ENCODE measurements around the gene CACNA1D.

CACNA1D gene

DNA sequence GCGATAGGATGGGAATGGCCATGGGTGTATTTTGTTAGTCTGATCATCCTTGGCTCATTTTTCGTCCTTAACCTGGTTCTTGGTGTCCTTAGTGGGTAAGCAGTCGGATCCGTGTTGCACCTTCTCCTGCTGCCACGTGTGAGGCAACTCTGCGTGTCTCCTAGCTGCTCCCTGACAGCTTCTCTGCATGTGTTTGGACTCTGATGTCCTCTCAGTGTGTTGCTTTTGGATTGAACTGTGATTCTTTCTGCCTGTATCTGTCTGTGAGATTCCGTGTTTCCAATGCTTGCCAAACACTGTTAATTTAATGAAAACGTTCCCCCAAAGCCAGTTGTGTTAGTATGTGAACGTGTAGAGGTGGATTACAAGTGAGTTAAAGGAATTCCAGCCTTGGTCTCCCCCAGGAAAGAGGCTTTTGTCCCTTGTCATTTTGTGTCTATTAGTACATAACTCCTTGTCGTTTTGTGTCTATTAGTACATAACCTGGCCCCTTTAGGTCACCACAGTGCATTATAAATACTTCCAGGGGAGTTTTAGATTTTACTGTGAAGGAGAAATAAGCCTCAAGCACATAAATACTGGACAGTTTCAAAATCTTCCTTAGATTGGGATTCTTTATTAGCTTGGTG is 179.4 kb downstream of the CACNA1D start:
- Mint-ChIP-seq H3K9me3 (no peaks in the 10 kb centered on the region), H3K27ac (no peak overlapping the region), H3K4me1 (ENCODE audit: low read depth) (no peaks in the 10 kb centered on the region), H3K27me3 (peaks cover 26% of the 10 kb centered on the region), H3K36me3 (ENCODE audit: low read depth) (no peaks in the 10 kb centered on the region), H3K4me3 (no peak overlapping the region)

DNA sequence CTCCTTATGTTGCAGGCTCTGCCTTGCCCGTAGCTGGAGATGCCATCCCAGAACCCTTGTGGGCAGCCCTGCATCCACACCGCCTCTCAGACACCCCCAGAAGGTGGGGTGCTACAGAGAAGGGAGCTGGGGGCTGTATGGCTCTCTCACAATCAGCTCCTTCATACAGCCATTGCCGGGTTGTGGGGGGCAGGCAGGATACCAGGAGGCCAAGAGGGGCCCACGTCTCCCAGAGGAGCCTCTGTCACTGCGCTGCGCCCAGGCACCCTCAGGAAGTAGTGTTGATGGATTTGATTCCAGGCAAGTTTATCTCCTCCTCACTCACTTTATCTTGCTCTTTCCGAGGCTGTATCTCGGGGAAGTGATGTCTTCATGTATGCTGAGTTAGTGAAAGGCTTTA is 180.2 kb downstream of the CACNA1D start:
- Mint-ChIP-seq H3K4me3 (no peak overlapping the region), H3K4me1 (ENCODE audit: low read depth) (no peaks in the 10 kb centered on the region), H3K27me3 (peaks cover 22% of the 10 kb centered on the region), H3K27ac (no peak overlapping the region), H3K9me3 (no peaks in the 10 kb centered on the region), H3K36me3 (ENCODE audit: low read depth) (no peaks in the 10 kb centered on the region)

DNA sequence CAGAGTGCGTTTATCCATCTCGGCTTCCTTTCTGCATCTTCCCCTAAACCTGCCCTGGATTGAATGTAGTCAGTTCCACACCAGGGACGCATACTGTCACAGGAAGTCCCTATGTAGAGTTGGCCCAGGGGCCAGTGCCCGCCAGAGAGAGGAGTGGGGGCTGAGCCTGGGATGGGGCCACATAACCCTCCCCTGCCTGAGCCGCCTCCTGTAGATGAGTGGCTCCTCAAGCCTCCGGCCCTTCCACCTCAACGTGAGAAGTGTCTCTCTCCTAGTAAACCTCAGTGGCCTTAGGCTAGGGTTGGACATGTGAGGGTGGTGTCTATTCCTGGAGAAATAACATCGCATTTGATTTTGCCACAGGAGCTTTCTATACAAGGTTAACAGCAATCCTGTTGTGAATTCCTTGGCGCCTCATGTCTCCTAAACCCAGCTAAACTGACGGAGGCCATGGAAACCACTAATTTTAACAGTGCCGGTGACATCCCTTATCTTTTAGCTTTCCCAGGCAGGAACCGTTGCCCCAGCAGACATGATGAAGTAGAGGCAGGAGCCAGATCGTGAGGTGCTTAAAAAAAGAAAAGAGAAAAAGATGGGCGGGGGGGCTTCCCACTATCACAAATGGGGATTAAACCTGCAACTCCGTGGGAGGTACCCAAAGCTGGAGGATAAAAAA is 180.7 kb downstream of the CACNA1D start:
- Mint-ChIP-seq H3K36me3 (ENCODE audit: low read depth) (no peaks in the 10 kb centered on the region), H3K9me3 (no peaks in the 10 kb centered on the region), H3K27ac (no peak overlapping the region), H3K4me3 (no peak overlapping the region), H3K27me3 (peaks cover 22% of the 10 kb centered on the region), H3K4me1 (ENCODE audit: low read depth) (no peaks in the 10 kb centered on the region)

DNA sequence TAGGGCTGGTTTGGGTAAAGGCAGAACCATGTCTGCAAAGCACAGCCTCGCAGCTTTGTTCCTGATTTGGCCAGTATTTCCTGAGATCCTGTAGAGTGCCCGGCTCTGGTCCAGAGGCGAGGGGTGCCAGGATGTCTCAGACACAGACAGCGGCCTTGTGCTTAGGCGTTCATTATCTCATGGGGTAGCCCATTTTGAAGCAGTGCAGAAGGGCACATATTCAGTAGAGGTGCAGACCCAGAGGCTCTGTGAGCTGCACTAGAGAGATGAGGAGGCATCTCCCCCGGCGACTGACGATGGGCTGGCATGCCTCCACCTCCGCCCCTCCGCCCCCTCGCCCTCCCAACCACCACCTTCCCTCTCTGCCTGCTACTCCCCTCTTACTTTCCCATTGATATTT is 181.5 kb downstream of the CACNA1D start:
- no peak overlapping the region for H3K4me3 Mint-ChIP-seq
- H3K27ac Mint-ChIP-seq = no peak overlapping the region
- peaks cover 27% of the 10 kb centered on the region for H3K27me3 Mint-ChIP-seq
- no peaks in the 10 kb centered on the region for H3K4me1 Mint-ChIP-seq (ENCODE audit: low read depth)
- H3K9me3 Mint-ChIP-seq = no peaks in the 10 kb centered on the region
- H3K36me3 Mint-ChIP-seq (ENCODE audit: low read depth) = no peaks in the 10 kb centered on the region

GRCh38 chr3:53677413-53677812 is 183.0 kb downstream of the CACNA1D start:
- Mint-ChIP-seq H3K4me1 (ENCODE audit: low read depth) (no peaks in the 10 kb centered on the region), H3K27ac (no peak overlapping the region), H3K9me3 (no peaks in the 10 kb centered on the region), H3K27me3 (peaks cover 35% of the 10 kb centered on the region), H3K4me3 (no peak overlapping the region), H3K36me3 (ENCODE audit: low read depth) (no peaks in the 10 kb centered on the region)

GRCh38 chr3:53680028-53680427 is 185.6 kb downstream of the CACNA1D start:
- H3K4me3 Mint-ChIP-seq = no peak overlapping the region
- no peaks in the 10 kb centered on the region for H3K36me3 Mint-ChIP-seq (ENCODE audit: low read depth)
- peaks cover 45% of the 10 kb centered on the region for H3K27me3 Mint-ChIP-seq
- no peak overlapping the region for H3K27ac Mint-ChIP-seq
- H3K9me3 Mint-ChIP-seq = no peaks in the 10 kb centered on the region
- no peaks in the 10 kb centered on the region for H3K4me1 Mint-ChIP-seq (ENCODE audit: low read depth)

DNA sequence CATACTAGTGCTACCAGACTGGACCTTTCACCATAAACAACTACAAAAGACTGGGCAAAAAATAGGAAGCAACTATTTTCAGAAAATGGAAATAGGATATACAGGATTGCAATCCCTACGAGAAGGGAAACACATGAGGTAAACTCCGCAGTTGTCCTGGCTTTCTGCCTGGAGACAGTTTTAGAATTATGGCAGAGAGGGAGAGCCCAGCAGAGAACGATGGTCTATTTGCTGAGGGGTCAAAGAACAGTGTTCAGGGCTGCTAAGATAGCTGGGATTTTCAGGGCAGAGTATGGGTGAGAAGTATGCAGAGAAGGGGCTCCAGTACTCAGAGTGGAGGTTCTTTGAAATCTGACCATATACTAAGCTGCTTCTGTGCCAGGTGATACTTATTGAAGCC is 188.4 kb downstream of the CACNA1D start:
- Mint-ChIP-seq H3K4me1 (ENCODE audit: low read depth) (no peaks in the 10 kb centered on the region), H3K4me3 (no peak overlapping the region), H3K36me3 (ENCODE audit: low read depth) (no peaks in the 10 kb centered on the region), H3K27me3 (peaks cover 43% of the 10 kb centered on the region), H3K27ac (no peak overlapping the region), H3K9me3 (no peaks in the 10 kb centered on the region)

GRCh38 chr3:53688066-53688465 is 193.7 kb downstream of the CACNA1D start:
- Mint-ChIP-seq H3K9me3 (no peaks in the 10 kb centered on the region), H3K4me1 (ENCODE audit: low read depth) (no peaks in the 10 kb centered on the region), H3K36me3 (ENCODE audit: low read depth) (no peaks in the 10 kb centered on the region), H3K27me3 (peaks cover 16% of the 10 kb centered on the region), H3K4me3 (no peak overlapping the region), H3K27ac (no peak overlapping the region)

- no peaks in the 10 kb centered on the region for H3K9me3 Mint-ChIP-seq
- no peak overlapping the region for H3K27ac Mint-ChIP-seq
- H3K36me3 Mint-ChIP-seq (ENCODE audit: low read depth) = no peaks in the 10 kb centered on the region
- no peaks in the 10 kb centered on the region for H3K4me1 Mint-ChIP-seq (ENCODE audit: low read depth)
- H3K4me3 Mint-ChIP-seq = no peak overlapping the region
- H3K27me3 Mint-ChIP-seq = peaks cover 8% of the 10 kb centered on the region
These were observed 194.6 kb downstream of the CACNA1D start for GRCh38 chr3:53688989-53689388.

- Mint-ChIP-seq H3K4me3 (no peak overlapping the region), H3K27ac (no peak overlapping the region), H3K36me3 (ENCODE audit: low read depth) (no peaks in the 10 kb centered on the region), H3K9me3 (no peaks in the 10 kb centered on the region), H3K4me1 (ENCODE audit: low read depth) (no peaks in the 10 kb centered on the region), H3K27me3 (peaks cover 4% of the 10 kb centered on the region)
These were observed 195.3 kb downstream of the CACNA1D start for GRCh38 chr3:53689681-53690080.

- Mint-ChIP-seq H3K27me3 (no peaks in the 10 kb centered on the region), H3K4me3 (no peak overlapping the region), H3K27ac (no peak overlapping the region), H3K9me3 (no peaks in the 10 kb centered on the region), H3K4me1 (ENCODE audit: low read depth) (no peaks in the 10 kb centered on the region), H3K36me3 (ENCODE audit: low read depth) (no peaks in the 10 kb centered on the region)
These were observed 196.1 kb downstream of the CACNA1D start for GRCh38 chr3:53690521-53690920.

GRCh38 chr3:53691349-53691748 is 196.9 kb downstream of the CACNA1D start:
- H3K27ac Mint-ChIP-seq = no peak overlapping the region
- H3K4me1 Mint-ChIP-seq (ENCODE audit: low read depth) = no peaks in the 10 kb centered on the region
- no peaks in the 10 kb centered on the region for H3K36me3 Mint-ChIP-seq (ENCODE audit: low read depth)
- H3K9me3 Mint-ChIP-seq = no peaks in the 10 kb centered on the region
- H3K4me3 Mint-ChIP-seq = no peak overlapping the region
- H3K27me3 Mint-ChIP-seq = no peaks in the 10 kb centered on the region

- Mint-ChIP-seq H3K27ac (no peak overlapping the region), H3K36me3 (ENCODE audit: low read depth) (no peaks in the 10 kb centered on the region), H3K4me1 (ENCODE audit: low read depth) (no peaks in the 10 kb centered on the region), H3K4me3 (no peak overlapping the region), H3K27me3 (no peaks in the 10 kb centered on the region), H3K9me3 (no peaks in the 10 kb centered on the region)
These were observed 197.5 kb downstream of the CACNA1D start for GRCh38 chr3:53691885-53692284.

DNA sequence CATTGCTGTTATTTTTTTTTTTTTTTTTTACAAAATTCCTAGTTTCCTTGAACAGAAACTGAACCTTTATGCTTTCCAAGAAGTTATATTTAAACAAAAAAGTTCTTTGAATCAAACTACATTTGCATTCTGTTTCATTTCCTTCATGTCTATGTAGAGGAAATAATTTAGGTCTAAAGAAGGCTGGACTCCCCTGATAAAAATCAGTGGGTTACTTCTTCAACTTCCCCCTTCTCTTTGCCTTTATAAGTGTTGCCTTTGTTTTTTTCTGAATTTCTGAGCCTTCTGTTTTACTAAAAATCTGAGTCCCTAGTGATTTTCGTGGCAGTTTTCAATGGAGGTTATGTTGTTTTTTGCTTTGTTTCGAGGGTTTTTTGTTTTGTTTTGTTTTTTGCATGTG is 199.0 kb downstream of the CACNA1D start:
- H3K4me3 Mint-ChIP-seq = no peak overlapping the region
- no peak overlapping the region for H3K27ac Mint-ChIP-seq
- H3K36me3 Mint-ChIP-seq (ENCODE audit: low read depth) = no peaks in the 10 kb centered on the region
- H3K4me1 Mint-ChIP-seq (ENCODE audit: low read depth) = no peaks in the 10 kb centered on the region
- H3K9me3 Mint-ChIP-seq = no peaks in the 10 kb centered on the region
- no peaks in the 10 kb centered on the region for H3K27me3 Mint-ChIP-seq

DNA sequence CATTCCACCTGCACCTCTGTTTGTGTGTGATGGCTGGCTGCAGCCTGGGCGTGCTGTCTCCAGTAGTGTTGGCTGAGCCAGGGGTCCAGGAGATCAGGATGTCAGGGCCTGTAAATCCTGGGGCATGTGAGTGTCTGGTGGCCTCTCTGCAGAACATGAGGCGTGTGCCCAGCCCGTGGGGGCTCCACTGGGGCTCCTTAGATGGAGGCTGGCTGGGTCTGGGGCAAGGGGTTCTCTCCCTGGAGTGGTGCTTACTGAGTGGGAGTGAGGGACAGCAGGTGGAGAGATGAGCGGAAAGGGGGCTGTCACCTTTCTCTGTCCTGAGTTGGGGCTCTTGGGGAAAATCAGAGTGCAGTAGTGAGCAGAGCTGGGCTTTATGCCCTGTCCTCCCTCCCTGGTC is 199.6 kb downstream of the CACNA1D start:
- H3K4me1 Mint-ChIP-seq (ENCODE audit: low read depth) = no peaks in the 10 kb centered on the region
- H3K27ac Mint-ChIP-seq = no peak overlapping the region
- H3K36me3 Mint-ChIP-seq (ENCODE audit: low read depth) = no peaks in the 10 kb centered on the region
- H3K27me3 Mint-ChIP-seq = peaks cover under 1% of the 10 kb centered on the region
- H3K9me3 Mint-ChIP-seq = no peaks in the 10 kb centered on the region
- no peak overlapping the region for H3K4me3 Mint-ChIP-seq

Data from stimulated activated naive CD8-positive, alpha-beta T cell treated with anti-CD3 and anti-CD28 coated beads, Interleukin-15, Interleukin-2, amounts not matched to agents 100 ng/mL and 50 ng/mL, for 24 hours (primary cell).